HepG2 (cell line): ENCODE measurements around the gene CD28. TPM values are rescaled to one million over a fixed set of nuclear protein-coding genes. Genes with fewer than 3 reads are reported as not detected.

Experiments
- ATAC-seq: fragments of 200-7000 bp; cut with Tn5 transposase; 3 replicates; pipeline ENCODE4 v1.9.1; 2020; ENCODE audit warnings: mild to moderate bottlenecking, moderate library complexity
- BruUV-seq: library from RNA; stranded (reverse); fragments of 400-500 nt; replicated peaks from 2 replicates; lab custom pipeline; 2021; lab: Mats Ljungman, UMichigan
- CTCF ChIA-PET: fragments of 300-600 bp; formaldehyde crosslinking; extraction: SDS; loops from one replicate; lab custom pipeline; 2021; ENCODE audit warnings: low total read pairs, inconsistent platforms, low intra/inter-chr PET ratio; lab: Yijun Ruan, JAX
- POLR2A ChIA-PET: fragments of 350-600 bp; sonication (Branson Sonifier 250); formaldehyde crosslinking; loops from one replicate; lab custom pipeline; 2020; ENCODE audit warnings: antibody characterized with exemption, inconsistent platforms; lab: Yijun Ruan, JAX
- DNase-seq: peaks from one replicate; pipeline ENCODE4 v3.0.0-alpha.2; 2015; ENCODE audit warnings: low spot score
- FAIRE-seq: peaks from 3 replicates; lab custom pipeline; 2011; peaks lifted over from hg19 to GRCh38; lab: Jason Lieb, UNC
- H2AFZ ChIP-seq: one replicate; pipeline ENCODE4 v1.6.1; 2011; ENCODE audit warnings: low read length, inconsistent platforms
- H3K27ac ChIP-seq: fragments of 300-600 bp; 3 replicates; pipeline ENCODE4 v1.8.0; 2011; ENCODE audit warnings: mixed run types, mild to moderate bottlenecking, mixed read lengths, low read length, inconsistent platforms; ENCODE audit not compliant: insufficient read depth; ENCODE audit errors: extremely low read length
- H3K27me3 ChIP-seq, 2 experiments: fragments of 200-600 bp in 1 of 2; 2 replicates in 1 of 2; 3 replicates in 1 of 2; pipeline versions ENCODE4 v1.6.0 to v1.8.0; 2011; ENCODE audit warnings: low read length in 2 of 2, mild to moderate bottlenecking in 2 of 2, moderate library complexity in 2 of 2, inconsistent platforms in 1 of 2; ENCODE audit not compliant: insufficient read depth in 2 of 2, control insufficient read depth in 1 of 2
- H3K36me3 ChIP-seq, 2 experiments: fragments of 200-600 bp in 1 of 2; replicated peaks in 1 of 2; 2 replicates in 1 of 2; 3 replicates in 1 of 2; pipeline versions ENCODE4 v1.5.1 to v1.8.0; 2011; ENCODE audit warnings: low read length in 2 of 2, inconsistent platforms in 1 of 2; ENCODE audit not compliant: insufficient read depth in 2 of 2, control insufficient read depth in 1 of 2
- H3K4me1 ChIP-seq: 2 replicates; pipeline ENCODE4 v1.5.1; 2012; ENCODE audit warnings: low read length, inconsistent platforms; ENCODE audit not compliant: insufficient read depth
- H3K4me2 ChIP-seq: 2 replicates; pipeline ENCODE4 v1.6.0; 2011; ENCODE audit warnings: low read depth, low read length, inconsistent platforms
- H3K4me3 ChIP-seq, 3 experiments: fragments of 200-600 bp in 1 of 3; sonication (generic), shearing (Covaris generic) in 1 of 3; replicated peaks in 1 of 3; 2 replicates each; pipeline ENCODE4 v1.5.1; 2011 to 2016; ENCODE audit warnings: low read length in 3 of 3, inconsistent platforms in 2 of 3, low read depth in 2 of 3, mild to moderate bottlenecking in 2 of 3, control low read depth in 1 of 3, mixed read lengths in 1 of 3; ENCODE audit not compliant: insufficient read depth in 1 of 3
- H3K79me2 ChIP-seq: one replicate; pipeline ENCODE4 v1.6.1; 2011; ENCODE audit warnings: low read length, inconsistent platforms; ENCODE audit not compliant: insufficient read depth
- H3K9ac ChIP-seq: 2 replicates; pipeline ENCODE4 v1.6.0; 2011; ENCODE audit warnings: mild to moderate bottlenecking, low read depth, low read length, inconsistent platforms; ENCODE audit not compliant: insufficient read depth
- H3K9me3 ChIP-seq: 2 replicates; pipeline ENCODE4 v1.5.1; 2012; ENCODE audit warnings: mild to moderate bottlenecking, low read length
- H4K20me1 ChIP-seq: 2 replicates; pipeline ENCODE4 v1.6.0; 2011; ENCODE audit warnings: inconsistent platforms, mild to moderate bottlenecking, low read length, moderate library complexity; ENCODE audit not compliant: insufficient read depth
- EEA1 ChIP-seq: sonication (generic); formaldehyde crosslinking; IDR thresholded peaks from 2 replicates; pipeline ENCODE4 v1.5.1; 2020; ENCODE audit warnings: mild to moderate bottlenecking, missing genetic modification reagents, borderline replicate concordance
- MAFG ChIP-seq: sonication (generic); formaldehyde crosslinking; IDR thresholded peaks from 2 replicates; pipeline ENCODE4 v1.5.1; 2020; ENCODE audit warnings: mild to moderate bottlenecking, missing genetic modification reagents
- NFYC ChIP-seq: IDR thresholded peaks from 2 replicates; pipeline ENCODE4 v1.6.1; 2016; ENCODE audit warnings: missing genetic modification reagents, missing compliant biosample characterization
- TARDBP ChIP-seq: sonication (generic); formaldehyde crosslinking; IDR thresholded peaks from 2 replicates; pipeline ENCODE4 v1.8.0; 2022; ENCODE audit warnings: mild to moderate bottlenecking, missing genetic modification reagents
- U2AF2 ChIP-seq: fragments of 200-400 bp; formaldehyde crosslinking; IDR thresholded peaks from 2 replicates; pipeline ENCODE4 v1.6.1; 2017; ENCODE audit warnings: low read depth, mild to moderate bottlenecking, low read length
- ZNF670 ChIP-seq: sonication (generic); formaldehyde crosslinking; IDR thresholded peaks from 2 replicates; pipeline ENCODE4 v1.8.0; 2022; ENCODE audit warnings: mild to moderate bottlenecking, missing genetic modification reagents, borderline replicate concordance
- WGBS: methylation state at CpG from one replicate; pipeline ENCODE4 v1.1.6; 2017; ENCODE audit warnings: low lambda C conversion rate; 5-methylcytosine and 5-hydroxymethylcytosine counted together
- in situ Hi-C: cut with HindIII; loops from 2 replicates; pipeline ENCODE4 v1.10.0; 2017; ENCODE audit warnings: low pct_unique_long_range_greater_than_20kb; ENCODE audit not compliant: extremely low pct_ligation_motif_present
- intact Hi-C: fragments of 100-400 bp; cut with micrococcal nuclease; formaldehyde crosslinking; loops from one replicate; pipeline ENCODE4 v1.10.0; 2022; ENCODE audit not compliant: unreplicated experiment
- polyA plus RNA-seq, 8 experiments: library from polyadenylated mRNA; depleted of rRNA in 3 of 8; stranded (reverse) in 7 of 8; unstranded in 1 of 8; fragments of >200 nt; fragmentation: Illumina TruSeq in 4 of 8; extraction: Trizol in 4 of 8; gene quantifications; 2 replicates each; pipeline versions ENCODE4 v1.2.1 to v1.2.3, GENCODE V29; 2011 to 2016; ENCODE audit warnings: low read depth in 4 of 8, missing spikeins in 1 of 8, mixed read lengths in 1 of 8; ENCODE audit not compliant: insufficient read depth in 1 of 8
- total RNA-seq, 5 experiments: library from RNA; depleted of rRNA; stranded (reverse); fragments of >200 nt; fragmentation: Illumina TruSeq; extraction: Trizol; gene quantifications; 2 replicates each; pipeline ENCODE4 v1.2.3, GENCODE V29; 2016; ENCODE audit warnings: low read depth in 1 of 5

CD28 gene
- total and polyA plus RNA-seq, 2 of the 13 experiments (the other 11 are each of a cell fraction or from before 2014, with no cell fraction given), result not detected

DNA sequence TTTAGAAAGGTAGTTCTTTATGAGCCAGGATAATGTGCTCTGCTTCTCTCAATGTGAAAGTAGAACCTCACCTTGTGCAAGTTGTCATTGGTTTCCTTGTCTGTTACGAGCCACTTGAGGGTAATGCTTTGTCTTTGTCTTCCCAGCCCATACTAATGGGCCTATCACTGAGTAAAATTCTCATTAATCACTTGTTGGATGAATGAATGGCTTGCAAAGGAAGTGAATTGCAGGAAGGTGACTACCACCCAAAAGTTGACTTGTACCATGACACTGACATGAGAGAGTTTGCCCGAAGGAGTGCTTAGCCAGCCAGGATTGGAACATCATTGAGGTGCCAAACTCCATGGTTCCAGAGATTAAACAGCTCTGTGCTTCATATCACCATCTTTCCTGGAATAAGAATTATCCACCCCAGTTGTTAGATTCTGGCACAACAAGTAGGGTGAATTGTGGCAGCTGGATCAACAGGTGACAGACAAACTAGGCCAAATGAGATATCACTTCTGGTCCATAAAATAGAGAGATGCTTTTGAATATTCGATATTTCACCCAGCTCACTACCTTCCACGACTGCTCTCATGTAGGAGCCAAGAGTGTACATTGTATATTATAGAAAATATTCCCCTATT is 20.5 kb upstream of the CD28 start:
- H3K36me3 ChIP-seq, result no peaks in the 10 kb centered on the region
- TF ChIP-seq MAFG (CRISPR knock-in tag), result no peak
- no peak for TF ChIP-seq NFYC (CRISPR knock-in tag)
- no peak for TF ChIP-seq EEA1 (CRISPR knock-in tag)
- no peak for TF ChIP-seq TARDBP (CRISPR knock-in tag)
- TF ChIP-seq ZNF670 (CRISPR knock-in tag), result no peak
- H3K4me1 ChIP-seq, result peaks cover 40% of the 10 kb centered on the region
- in situ Hi-C loops (no loop called here), intact Hi-C loops (no loop called here)
- no peak overlapping the region for H3K27ac ChIP-seq
- 70% methylated on average over 4 of the region's 4 CpGs for WGBS
- no peaks in the 10 kb centered on the region for H3K79me2 ChIP-seq
- ATAC-seq, result no peak
- H2AFZ ChIP-seq, result no peak overlapping the region
- ChIA-PET POLR2A (no interaction called here), CTCF (no interaction called here)
- no peak overlapping the region for H3K4me2 ChIP-seq
- no peak overlapping the region for H3K9ac ChIP-seq
- H3K4me3 ChIP-seq, result no peak overlapping the region
- no TSS peak for BruUV-seq
- FAIRE-seq, result no peak
- no peaks in the 10 kb centered on the region for H3K27me3 ChIP-seq
- no peak for DNase-seq
- H4K20me1 ChIP-seq, result no peaks in the 10 kb centered on the region
- H3K9me3 ChIP-seq, result no peaks in the 10 kb centered on the region

DNA sequence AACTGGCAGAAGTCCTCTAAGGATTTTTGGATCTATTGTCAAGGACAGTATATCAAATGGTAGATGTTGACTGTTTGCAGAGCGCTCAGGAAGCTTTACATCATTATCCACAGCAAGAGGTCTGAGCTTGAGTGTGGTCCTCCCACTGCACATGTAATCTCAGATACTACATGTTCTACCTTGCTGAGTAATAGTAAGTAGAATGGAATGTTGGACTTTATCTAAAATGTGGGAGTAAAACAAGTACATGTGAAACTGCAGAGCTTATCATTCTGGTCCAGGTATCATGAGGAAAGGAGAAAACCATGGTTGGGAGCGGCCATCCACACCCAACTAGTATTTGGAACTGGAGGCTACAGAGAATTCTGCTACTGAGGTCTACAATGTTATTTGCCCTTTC is 19.3 kb upstream of the CD28 start:
- peaks cover 52% of the 10 kb centered on the region for H3K4me1 ChIP-seq
- POLR2A ChIA-PET, result no interaction called here
- in situ Hi-C loops (no loop called here), intact Hi-C loops (no loop called here)
- no TSS peak for BruUV-seq
- no peaks in the 10 kb centered on the region for H3K79me2 ChIP-seq
- H3K9me3 ChIP-seq, result no peaks in the 10 kb centered on the region
- CTCF ChIA-PET, result no interaction called here
- H3K27ac ChIP-seq, result no peak overlapping the region
- no peak overlapping the region for H3K4me2 ChIP-seq
- FAIRE-seq (no peak), DNase-seq (no peak), ATAC-seq (no peak)
- no peak for TF ChIP-seq U2AF2
- no peaks in the 10 kb centered on the region for H3K27me3 ChIP-seq
- no peak overlapping the region for H2AFZ ChIP-seq
- no peak overlapping the region for H3K4me3 ChIP-seq
- WGBS, result 71% methylated on average over 2 of the region's 2 CpGs
- no peaks in the 10 kb centered on the region for H3K36me3 ChIP-seq
- no peaks in the 10 kb centered on the region for H4K20me1 ChIP-seq
- no peak overlapping the region for H3K9ac ChIP-seq
